Kidney (tissue), 14 donors: ENCODE data around the gene SNAP25. TPM values are rescaled to one million over a fixed set of nuclear protein-coding genes. Genes with fewer than 3 reads are reported as not detected.

Experiments
- DNase-seq, 5 donors: peaks; one replicate each; pipeline ENCODE4 v3.0.0-alpha.2; 2013 to 2020
- FAIRE-seq: peaks from 2 replicates; lab custom pipeline; 2012; peaks lifted over from hg19 to GRCh38; lab: Jason Lieb, UNC
- H3K27ac ChIP-seq, 2 donors: one replicate each; pipeline ENCODE4 v1.7.0; 2013; ENCODE audit warnings: low read depth in 2 of 2, low read length in 2 of 2, inconsistent platforms in 1 of 2
- H3K27me3 ChIP-seq: one replicate; pipeline ENCODE4 v1.7.1; 2013; ENCODE audit warnings: low read length, inconsistent platforms; ENCODE audit not compliant: control insufficient read depth, insufficient read depth
- H3K36me3 ChIP-seq, 3 donors: one replicate each; pipeline versions ENCODE4 v1.7.0 to v1.7.1; 2013; ENCODE audit warnings: low read length in 3 of 3, control low read depth in 1 of 3, inconsistent platforms in 1 of 3; ENCODE audit not compliant: insufficient read depth in 3 of 3, control insufficient read depth in 2 of 3
- H3K4me1 ChIP-seq, 3 donors: one replicate each; pipeline versions ENCODE4 v1.7.0 to v1.7.1; 2013; ENCODE audit warnings: low read length in 3 of 3, inconsistent platforms in 1 of 3, low read depth in 1 of 3; ENCODE audit not compliant: control insufficient read depth in 2 of 3, insufficient read depth in 2 of 3
- H3K4me3 ChIP-seq, 3 donors: one replicate each; pipeline versions ENCODE4 v1.7.0 to v1.8.1; 2013; ENCODE audit warnings: low read length in 3 of 3, control low read depth in 1 of 3, inconsistent platforms in 1 of 3
- H3K9ac ChIP-seq, 3 donors: one replicate each; pipeline versions ENCODE4 v1.7.0 to v1.7.1; 2013; ENCODE audit warnings: low read length in 3 of 3, control low read depth in 1 of 3, inconsistent platforms in 1 of 3
- H3K9me3 ChIP-seq, 3 donors: one replicate each; pipeline versions ENCODE4 v1.7.0 to v1.7.1; 2013; ENCODE audit warnings: low read length in 3 of 3, control low read depth in 1 of 3, inconsistent platforms in 1 of 3; ENCODE audit not compliant: control insufficient read depth in 2 of 3, insufficient read depth in 1 of 3
- intact Hi-C: fragments of 100-400 bp; cut with DNase I; formaldehyde crosslinking; loops from one replicate; pipeline ENCODE4 v1.11.1; 2022
- polyA plus RNA-seq: library from polyadenylated mRNA; stranded (reverse); fragments of 350-450 nt; fragmentation: Illumina TruSeq; extraction: RNeasy Lipid Tissue Mini Kit (QIAGEN cat#74804); gene quantifications from one replicate; pipeline ENCODE4 v1.2.3, GENCODE V29; 2014; ENCODE audit warnings: low read depth, low replicate concordance; ENCODE audit not compliant: insufficient read depth
- total RNA-seq: library from RNA; stranded (reverse); fragmentation: NEBNext Ultra II Directional; extraction: Animal tissue kit (Norgen Biotek cat#: 25700); gene quantifications from one replicate; pipeline ENCODE4 v1.2.1, GENCODE V29; 2021
- TF ChIP-seq, protein P1 (sequence below): IDR thresholded peaks from 3 replicates; pipeline ENCODE4 v1.5.1; 2012; ENCODE audit warnings: mild to moderate bottlenecking, moderate library complexity, borderline replicate concordance; ENCODE audit not compliant: insufficient read depth; ENCODE audit errors: extremely low read depth
- donor health status: control.
- donor health status: control.
- donor health status: control.
- donor health status: control.
- donor health status: control.
- donor health status: DM: yes; HTN: yes; CAD: no.
- donor health status: Normal renal cell carcinoma (clear cell type).

Gene SNAP25
- total and polyA plus RNA-seq, 2 donors from 2014 or later, result 1.4 to 6.2 TPM

DNA sequence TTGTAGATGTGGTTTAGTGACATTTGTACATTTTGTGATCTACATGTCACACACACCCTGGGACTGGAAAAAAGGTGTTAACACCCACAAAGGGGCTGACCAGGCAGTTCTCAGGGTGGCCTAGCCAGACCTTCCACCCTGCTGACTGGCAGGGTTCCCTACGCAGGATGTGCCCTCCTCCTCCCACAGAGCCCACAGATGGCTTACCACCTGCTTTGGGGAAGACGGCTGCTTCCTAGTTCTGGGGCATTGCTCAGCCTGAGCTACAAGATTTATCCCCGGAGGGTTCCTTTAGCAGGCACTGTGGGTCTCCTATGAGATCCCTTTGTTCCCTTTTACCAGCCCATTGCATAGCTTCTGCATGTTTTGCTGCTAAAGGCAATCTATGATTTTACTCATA is 35.1 kb downstream of the SNAP25 start:
- Histone ChIP-seq H3K4me1 (no peaks in the 10 kb centered on the region), H3K27ac (no peak overlapping the region), H3K36me3 (no peaks in the 10 kb centered on the region), H3K27me3 (no peaks in the 10 kb centered on the region), H3K9me3 (no peaks in the 10 kb centered on the region), H3K4me3 (no peak overlapping the region), H3K9ac (no peak overlapping the region)
- no peak for DNase-seq
- intact Hi-C loops, result no loop called here
- TF ChIP-seq, protein P1, sequence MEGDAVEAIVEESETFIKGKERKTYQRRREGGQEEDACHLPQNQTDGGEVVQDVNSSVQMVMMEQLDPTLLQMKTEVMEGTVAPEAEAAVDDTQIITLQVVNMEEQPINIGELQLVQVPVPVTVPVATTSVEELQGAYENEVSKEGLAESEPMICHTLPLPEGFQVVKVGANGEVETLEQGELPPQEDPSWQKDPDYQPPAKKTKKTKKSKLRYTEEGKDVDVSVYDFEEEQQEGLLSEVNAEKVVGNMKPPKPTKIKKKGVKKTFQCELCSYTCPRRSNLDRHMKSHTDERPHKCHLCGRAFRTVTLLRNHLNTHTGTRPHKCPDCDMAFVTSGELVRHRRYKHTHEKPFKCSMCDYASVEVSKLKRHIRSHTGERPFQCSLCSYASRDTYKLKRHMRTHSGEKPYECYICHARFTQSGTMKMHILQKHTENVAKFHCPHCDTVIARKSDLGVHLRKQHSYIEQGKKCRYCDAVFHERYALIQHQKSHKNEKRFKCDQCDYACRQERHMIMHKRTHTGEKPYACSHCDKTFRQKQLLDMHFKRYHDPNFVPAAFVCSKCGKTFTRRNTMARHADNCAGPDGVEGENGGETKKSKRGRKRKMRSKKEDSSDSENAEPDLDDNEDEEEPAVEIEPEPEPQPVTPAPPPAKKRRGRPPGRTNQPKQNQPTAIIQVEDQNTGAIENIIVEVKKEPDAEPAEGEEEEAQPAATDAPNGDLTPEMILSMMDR, result no peak
- FAIRE-seq, result no peak

GRCh38 chr20:10255846-10256245 is 37.2 kb downstream of the SNAP25 start:
- no peak overlapping the region for H3K9ac ChIP-seq
- H3K9me3 ChIP-seq, result no peaks in the 10 kb centered on the region
- H3K4me3 ChIP-seq, result no peak overlapping the region
- FAIRE-seq (no peak), DNase-seq (no peak)
- H3K27ac ChIP-seq, result no peak overlapping the region
- no peaks in the 10 kb centered on the region for H3K36me3 ChIP-seq
- no peaks in the 10 kb centered on the region for H3K4me1 ChIP-seq
- intact Hi-C loops, result no loop called here
- TF ChIP-seq, protein P1, result no peak
- no peaks in the 10 kb centered on the region for H3K27me3 ChIP-seq

- TF ChIP-seq, protein P1, result no peak
- no peak for FAIRE-seq
- Histone ChIP-seq H3K27ac (no peak overlapping the region), H3K4me3 (no peak overlapping the region), H3K9me3 (no peaks in the 10 kb centered on the region), H3K36me3 (no peaks in the 10 kb centered on the region), H3K9ac (no peak overlapping the region), H3K4me1 (no peaks in the 10 kb centered on the region), H3K27me3 (no peaks in the 10 kb centered on the region)
- DNase-seq, result no peak
- intact Hi-C loops, result no loop called here
Measured at GRCh38 chr20:10259166-10259565, 40.5 kb downstream of the SNAP25 start.

GRCh38 chr20:10260316-10260715 is 41.7 kb downstream of the SNAP25 start:
- H3K4me3 ChIP-seq, result no peak overlapping the region
- H3K9me3 ChIP-seq, result no peaks in the 10 kb centered on the region
- no peak overlapping the region for H3K27ac ChIP-seq
- no peaks in the 10 kb centered on the region for H3K36me3 ChIP-seq
- intact Hi-C loops, result no loop called here
- H3K4me1 ChIP-seq, result no peaks in the 10 kb centered on the region
- no peak for DNase-seq
- no peak overlapping the region for H3K9ac ChIP-seq
- no peak for FAIRE-seq
- TF ChIP-seq, protein P1, result no peak
- H3K27me3 ChIP-seq, result no peaks in the 10 kb centered on the region
